ENCODE data around the gene ZMIZ2.

GRCh38 chr7:44762300-44762699 is 13.7 kb downstream of the ZMIZ2 start:
- TF ChIP-seq POLR2A (IDR thresholded peaks at IDR 0.05) (no peak), CTCF (IDR thresholded peaks at IDR 0.05) (no peak)

Measured in thyroid gland (tissue), 4 donors.